ENCODE results near the gene OPN3. TPM values are rescaled to one million over a fixed set of nuclear protein-coding genes. Genes with fewer than 3 reads are reported as not detected.

The OPN3 gene
- total and polyA plus RNA-seq, 9 of the 15 experiments (the other 6 are each of a cell fraction or from before 2014, with no cell fraction given) = 4.2 to 34.6 (median 17.0) TPM

DNA sequence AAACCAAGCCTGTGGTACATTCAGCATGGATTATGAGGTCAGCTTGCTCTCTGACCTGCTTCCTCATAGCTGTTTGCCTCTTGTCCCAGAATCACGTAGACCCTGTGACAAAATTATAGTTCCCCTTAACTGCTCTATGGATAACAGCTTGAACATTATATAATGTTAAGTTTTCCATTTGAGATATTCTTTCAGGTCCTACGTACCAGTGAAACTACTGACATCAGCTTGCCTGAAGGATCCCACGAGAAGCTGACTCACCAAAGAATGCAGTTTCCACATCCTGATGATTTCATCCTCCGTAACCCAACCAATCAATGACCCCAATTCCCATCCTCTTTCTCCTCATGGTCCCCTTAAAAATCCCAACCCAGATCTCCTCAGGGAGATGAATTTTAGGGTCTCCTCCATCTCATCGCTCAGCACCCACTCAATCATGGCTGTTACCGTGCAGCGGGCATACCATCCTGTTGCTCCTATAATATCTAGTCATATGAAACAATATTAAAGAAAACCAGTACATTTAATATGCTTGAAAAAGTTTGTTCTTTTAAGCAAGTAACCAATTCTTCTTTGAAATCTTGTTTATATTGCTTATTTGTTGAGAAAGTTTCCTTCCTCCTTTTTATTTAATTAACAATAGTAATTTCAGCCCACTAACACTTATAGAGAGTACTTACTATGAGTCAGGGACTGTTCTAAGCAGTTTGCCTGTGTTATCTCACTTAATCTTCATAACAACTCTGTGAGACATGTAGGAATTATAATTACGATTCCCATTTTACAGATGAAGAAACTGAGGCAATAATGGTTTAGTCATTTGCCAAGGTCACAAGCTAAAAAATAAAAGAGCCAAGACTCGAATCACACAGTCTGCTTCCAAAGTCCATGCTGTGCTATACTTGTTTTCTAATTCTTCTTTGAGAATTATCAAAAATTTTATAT is 27.4 kb downstream of the OPN3 start (continued):
- TF ChIP-seq CBX3 (IDR thresholded peaks at IDR 0.05; ENCODE audit: borderline replicate concordance in 1 of 2, low read length in 2 of 2) (no peak; a peak in 1 of 3 replicates), RFX5 (IDR thresholded peaks at IDR 0.05; ENCODE audit: low read depth, low read length) (no peak), SMARCA4 (IDR thresholded peaks at IDR 0.05) (peak; percentile 53; the same call in 1 of the 2 replicates), FOSL1 (tag; conservative IDR thresholded peaks at IDR 0.05) (peak; percentile 73), BCOR (IDR thresholded peaks at IDR 0.05) (peak; percentile 73), CHD4 (IDR thresholded peaks at IDR 0.05; ENCODE audit: insufficient read depth, insufficient replicate concordance, low read depth, low read length, poor library complexity, severe bottlenecking) (peak; percentile 51), NFE2 (IDR thresholded peaks at IDR 0.05; ENCODE audit: low read depth) (peak; percentile 39; the same call in 1 of the 2 replicates), TEAD4 (IDR thresholded peaks at IDR 0.05; ENCODE audit: low read length) (peak; percentile 41; the same call in 1 of the 2 replicates), TEAD4 (CRISPR knock-in tag; IDR thresholded peaks at IDR 0.05; ENCODE audit: borderline replicate concordance) (no peak)
- TF ChIP-seq, protein P1, sequence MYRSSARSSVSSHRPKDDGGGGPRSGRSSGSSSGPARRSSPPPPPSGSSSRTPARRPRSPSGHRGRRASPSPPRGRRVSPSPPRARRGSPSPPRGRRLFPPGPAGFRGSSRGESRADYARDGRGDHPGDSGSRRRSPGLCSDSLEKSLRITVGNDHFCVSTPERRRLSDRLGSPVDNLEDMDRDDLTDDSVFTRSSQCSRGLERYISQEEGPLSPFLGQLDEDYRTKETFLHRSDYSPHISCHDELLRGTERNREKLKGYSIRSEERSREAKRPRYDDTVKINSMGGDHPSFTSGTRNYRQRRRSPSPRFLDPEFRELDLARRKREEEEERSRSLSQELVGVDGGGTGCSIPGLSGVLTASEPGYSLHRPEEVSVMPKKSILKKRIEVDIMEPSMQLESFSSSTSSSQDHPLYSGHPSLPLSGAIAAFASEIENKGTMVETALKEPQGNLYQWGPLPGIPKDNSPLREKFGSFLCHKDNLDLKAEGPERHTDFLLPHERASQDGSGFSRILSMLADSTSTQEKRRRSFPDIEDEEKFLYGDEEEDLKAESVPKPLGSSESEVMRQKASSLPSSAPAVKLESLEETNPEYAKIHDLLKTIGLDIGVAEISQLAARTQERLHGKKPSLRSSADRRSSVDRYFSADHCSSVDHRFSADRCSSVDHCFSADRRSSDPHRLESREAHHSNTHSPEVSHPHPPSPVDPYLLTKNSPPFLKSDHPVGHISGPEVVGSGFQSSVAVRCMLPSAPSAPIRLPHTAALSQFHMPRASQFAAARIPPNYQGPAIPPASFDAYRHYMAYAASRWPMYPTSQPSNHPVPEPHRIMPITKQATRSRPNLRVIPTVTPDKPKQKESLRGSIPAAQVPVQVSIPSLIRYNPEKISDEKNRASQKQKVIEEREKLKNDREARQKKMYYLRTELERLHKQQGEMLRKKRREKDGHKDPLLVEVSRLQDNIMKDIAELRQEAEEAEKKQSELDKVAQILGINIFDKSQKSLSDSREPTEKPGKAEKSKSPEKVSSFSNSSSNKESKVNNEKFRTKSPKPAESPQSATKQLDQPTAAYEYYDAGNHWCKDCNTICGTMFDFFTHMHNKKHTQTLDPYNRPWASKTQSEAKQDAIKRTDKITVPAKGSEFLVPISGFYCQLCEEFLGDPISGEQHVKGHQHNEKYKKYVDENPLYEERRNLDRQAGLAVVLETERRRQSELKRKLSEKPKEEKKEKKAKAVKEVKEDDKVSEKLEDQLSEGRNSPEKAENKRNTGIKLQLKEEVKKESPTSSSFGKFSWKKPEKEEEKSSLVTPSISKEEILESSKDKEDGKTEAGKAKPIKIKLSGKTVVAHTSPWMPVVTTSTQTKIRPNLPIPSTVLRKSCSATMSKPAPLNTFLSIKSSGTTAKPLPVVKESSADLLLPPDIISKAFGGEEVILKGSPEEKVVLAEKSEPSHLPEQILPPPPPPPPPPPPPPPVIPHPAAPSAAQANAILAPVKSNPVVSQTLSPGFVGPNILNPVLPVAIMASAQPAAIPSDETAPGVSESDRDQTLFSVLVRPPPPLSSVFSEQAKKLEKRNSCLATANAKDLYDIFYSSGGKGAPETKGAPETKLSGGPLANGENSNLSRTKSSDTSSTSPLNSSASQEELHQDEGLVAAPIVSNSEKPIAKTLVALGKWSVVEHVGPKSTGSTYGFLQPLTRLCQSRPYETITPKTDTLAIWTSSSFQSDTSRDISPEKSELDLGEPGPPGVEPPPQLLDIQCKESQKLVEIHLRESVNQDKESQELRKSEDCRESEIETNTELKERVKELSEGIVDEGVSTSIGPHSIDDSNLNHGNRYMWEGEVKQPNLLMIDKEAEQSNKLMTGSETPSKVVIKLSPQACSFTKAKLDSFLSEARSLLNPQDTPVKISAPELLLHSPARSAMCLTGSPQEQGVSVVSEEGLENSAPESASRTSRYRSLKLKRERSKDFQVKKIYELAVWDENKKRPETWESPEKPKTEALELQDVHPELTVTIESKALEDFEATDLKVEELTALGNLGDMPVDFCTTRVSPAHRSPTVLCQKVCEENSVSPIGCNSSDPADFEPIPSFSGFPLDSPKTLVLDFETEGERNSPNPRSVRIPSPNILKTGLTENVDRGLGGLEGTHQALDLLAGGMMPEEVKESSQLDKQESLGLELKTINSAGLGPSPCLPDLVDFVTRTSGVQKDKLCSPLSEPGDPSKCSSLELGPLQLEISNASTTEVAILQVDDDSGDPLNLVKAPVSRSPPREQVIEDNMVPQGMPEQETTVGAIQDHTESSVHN (IDR thresholded peaks at IDR 0.05; ENCODE audit: borderline replicate concordance in 1 of 2, low read depth in 1 of 2) = 0 out of 4 replicates have a peak, but pooled peaks of 1 of the 2 experiments have one; percentile 22
- TF ChIP-seq, protein P2, sequence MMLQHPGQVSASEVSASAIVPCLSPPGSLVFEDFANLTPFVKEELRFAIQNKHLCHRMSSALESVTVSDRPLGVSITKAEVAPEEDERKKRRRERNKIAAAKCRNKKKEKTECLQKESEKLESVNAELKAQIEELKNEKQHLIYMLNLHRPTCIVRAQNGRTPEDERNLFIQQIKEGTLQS (IDR thresholded peaks at IDR 0.05) = peak; percentile 93
- TF ChIP-seq, protein P2 (CRISPR knock-in tag; conservative IDR thresholded peaks at IDR 0.05) = no peak
- TF ChIP-seq, protein P3, sequence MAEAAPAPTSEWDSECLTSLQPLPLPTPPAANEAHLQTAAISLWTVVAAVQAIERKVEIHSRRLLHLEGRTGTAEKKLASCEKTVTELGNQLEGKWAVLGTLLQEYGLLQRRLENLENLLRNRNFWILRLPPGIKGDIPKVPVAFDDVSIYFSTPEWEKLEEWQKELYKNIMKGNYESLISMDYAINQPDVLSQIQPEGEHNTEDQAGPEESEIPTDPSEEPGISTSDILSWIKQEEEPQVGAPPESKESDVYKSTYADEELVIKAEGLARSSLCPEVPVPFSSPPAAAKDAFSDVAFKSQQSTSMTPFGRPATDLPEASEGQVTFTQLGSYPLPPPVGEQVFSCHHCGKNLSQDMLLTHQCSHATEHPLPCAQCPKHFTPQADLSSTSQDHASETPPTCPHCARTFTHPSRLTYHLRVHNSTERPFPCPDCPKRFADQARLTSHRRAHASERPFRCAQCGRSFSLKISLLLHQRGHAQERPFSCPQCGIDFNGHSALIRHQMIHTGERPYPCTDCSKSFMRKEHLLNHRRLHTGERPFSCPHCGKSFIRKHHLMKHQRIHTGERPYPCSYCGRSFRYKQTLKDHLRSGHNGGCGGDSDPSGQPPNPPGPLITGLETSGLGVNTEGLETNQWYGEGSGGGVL (CRISPR knock-in tag; IDR thresholded peaks at IDR 0.05) = no peak
